ENCODE results near the gene CLDN7. TPM values are rescaled to one million over a fixed set of nuclear protein-coding genes. Genes with fewer than 3 reads are reported as not detected.

The CLDN7 gene
- total and polyA plus RNA-seq, 2 donors from 2014 or later: 119 to 233 TPM

DNA sequence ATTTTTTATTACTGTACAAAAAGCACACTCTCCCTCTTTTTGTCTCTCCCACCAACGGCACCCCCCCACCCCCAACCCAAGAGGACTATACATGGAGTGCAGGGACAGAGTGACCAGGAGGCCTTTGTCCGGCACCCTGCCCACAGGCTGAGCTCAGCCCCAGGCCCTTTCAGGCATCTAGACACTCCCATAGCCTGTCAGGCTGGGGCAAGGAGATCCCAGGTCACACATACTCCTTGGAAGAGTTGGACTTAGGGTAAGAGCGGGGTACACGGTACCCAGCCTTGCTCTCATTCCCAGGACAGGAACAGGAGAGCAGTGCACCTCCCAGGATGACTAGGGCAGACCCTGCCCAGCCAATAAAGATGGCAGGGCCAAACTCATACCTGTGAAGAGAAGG lies 2.1 kb downstream of the CLDN7 start:
- FAIRE-seq: no peak

DNA sequence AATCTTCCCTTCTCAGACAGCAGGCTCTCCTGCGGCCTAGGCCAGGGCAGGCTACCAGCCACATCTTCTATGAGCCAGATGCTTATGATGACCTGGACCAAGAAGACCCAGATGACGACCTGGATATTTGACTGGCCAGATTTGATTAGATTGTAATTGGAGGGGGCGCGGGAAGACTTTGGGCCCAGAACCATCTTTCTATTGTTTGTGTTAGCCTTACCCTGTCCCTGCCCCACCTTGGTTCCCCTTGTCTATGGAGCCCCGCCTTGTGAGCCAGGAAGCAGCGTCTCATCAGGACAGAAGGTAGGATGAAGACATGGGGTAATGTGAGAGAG lies 2.8 kb downstream of the CLDN7 start:
- Histone ChIP-seq H3K9ac (ENCODE audit: low read length in 3 of 3) (no peak overlapping the region), H3K4me1 (ENCODE audit: control insufficient read depth in 2 of 3, insufficient read depth in 2 of 3, low read depth in 1 of 3, low read length in 3 of 3) (peaks cover 0 to 21% (median 3%) of the 10 kb centered on the region in 3 donors), H3K27ac (ENCODE audit: low read depth in 2 of 2, low read length in 2 of 2) (peak overlapping the region; percentile 51 to 76), H3K27me3 (ENCODE audit: control insufficient read depth, insufficient read depth, low read length) (no peaks in the 10 kb centered on the region), H3K36me3 (ENCODE audit: control insufficient read depth in 2 of 3, insufficient read depth in 3 of 3, low read length in 3 of 3) (peaks cover 0 to 13% (median 7%) of the 10 kb centered on the region in 3 donors), H3K4me3 (ENCODE audit: low read length in 3 of 3) (peak overlapping the region in 1 of 3 donors; percentile 26), H3K9me3 (ENCODE audit: control insufficient read depth in 2 of 3, insufficient read depth in 1 of 3, low read length in 3 of 3) (no peaks in the 10 kb centered on the region)
- TF ChIP-seq, protein P1, sequence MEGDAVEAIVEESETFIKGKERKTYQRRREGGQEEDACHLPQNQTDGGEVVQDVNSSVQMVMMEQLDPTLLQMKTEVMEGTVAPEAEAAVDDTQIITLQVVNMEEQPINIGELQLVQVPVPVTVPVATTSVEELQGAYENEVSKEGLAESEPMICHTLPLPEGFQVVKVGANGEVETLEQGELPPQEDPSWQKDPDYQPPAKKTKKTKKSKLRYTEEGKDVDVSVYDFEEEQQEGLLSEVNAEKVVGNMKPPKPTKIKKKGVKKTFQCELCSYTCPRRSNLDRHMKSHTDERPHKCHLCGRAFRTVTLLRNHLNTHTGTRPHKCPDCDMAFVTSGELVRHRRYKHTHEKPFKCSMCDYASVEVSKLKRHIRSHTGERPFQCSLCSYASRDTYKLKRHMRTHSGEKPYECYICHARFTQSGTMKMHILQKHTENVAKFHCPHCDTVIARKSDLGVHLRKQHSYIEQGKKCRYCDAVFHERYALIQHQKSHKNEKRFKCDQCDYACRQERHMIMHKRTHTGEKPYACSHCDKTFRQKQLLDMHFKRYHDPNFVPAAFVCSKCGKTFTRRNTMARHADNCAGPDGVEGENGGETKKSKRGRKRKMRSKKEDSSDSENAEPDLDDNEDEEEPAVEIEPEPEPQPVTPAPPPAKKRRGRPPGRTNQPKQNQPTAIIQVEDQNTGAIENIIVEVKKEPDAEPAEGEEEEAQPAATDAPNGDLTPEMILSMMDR (IDR thresholded peaks at IDR 0.05; ENCODE audit: borderline replicate concordance, extremely low read depth, insufficient read depth): no peak
- FAIRE-seq (no peak), DNase-seq (no peak)
- intact Hi-C loops (cut with DNase I): no loop called here

More for the DNA sequence above, 2.1 kb downstream of the CLDN7 start:
- no peak for DNase-seq
- Histone ChIP-seq H3K36me3 (ENCODE audit: control insufficient read depth in 2 of 3, insufficient read depth in 3 of 3, low read length in 3 of 3) (peaks cover 0 to 8% (median 7%) of the 10 kb centered on the region in 3 donors), H3K9ac (ENCODE audit: low read length in 3 of 3) (peak overlapping the region in 1 of 3 donors; percentile 91), H3K9me3 (ENCODE audit: control insufficient read depth in 2 of 3, insufficient read depth in 1 of 3, low read length in 3 of 3) (no peaks in the 10 kb centered on the region), H3K27ac (ENCODE audit: low read depth in 2 of 2, low read length in 2 of 2) (peak overlapping the region; percentile 72 to 89), H3K4me3 (ENCODE audit: low read length in 3 of 3) (peak overlapping the region in 2 of 3 donors; percentile 53 to 74), H3K4me1 (ENCODE audit: control insufficient read depth in 2 of 3, insufficient read depth in 2 of 3, low read depth in 1 of 3, low read length in 3 of 3) (peaks cover 0 to 21% (median 3%) of the 10 kb centered on the region in 3 donors), H3K27me3 (ENCODE audit: control insufficient read depth, insufficient read depth, low read length) (no peaks in the 10 kb centered on the region)
- intact Hi-C loops (cut with DNase I): no loop called here
- TF ChIP-seq, protein P1 (IDR thresholded peaks at IDR 0.05; ENCODE audit: borderline replicate concordance, extremely low read depth, insufficient read depth): no peak

DNA sequence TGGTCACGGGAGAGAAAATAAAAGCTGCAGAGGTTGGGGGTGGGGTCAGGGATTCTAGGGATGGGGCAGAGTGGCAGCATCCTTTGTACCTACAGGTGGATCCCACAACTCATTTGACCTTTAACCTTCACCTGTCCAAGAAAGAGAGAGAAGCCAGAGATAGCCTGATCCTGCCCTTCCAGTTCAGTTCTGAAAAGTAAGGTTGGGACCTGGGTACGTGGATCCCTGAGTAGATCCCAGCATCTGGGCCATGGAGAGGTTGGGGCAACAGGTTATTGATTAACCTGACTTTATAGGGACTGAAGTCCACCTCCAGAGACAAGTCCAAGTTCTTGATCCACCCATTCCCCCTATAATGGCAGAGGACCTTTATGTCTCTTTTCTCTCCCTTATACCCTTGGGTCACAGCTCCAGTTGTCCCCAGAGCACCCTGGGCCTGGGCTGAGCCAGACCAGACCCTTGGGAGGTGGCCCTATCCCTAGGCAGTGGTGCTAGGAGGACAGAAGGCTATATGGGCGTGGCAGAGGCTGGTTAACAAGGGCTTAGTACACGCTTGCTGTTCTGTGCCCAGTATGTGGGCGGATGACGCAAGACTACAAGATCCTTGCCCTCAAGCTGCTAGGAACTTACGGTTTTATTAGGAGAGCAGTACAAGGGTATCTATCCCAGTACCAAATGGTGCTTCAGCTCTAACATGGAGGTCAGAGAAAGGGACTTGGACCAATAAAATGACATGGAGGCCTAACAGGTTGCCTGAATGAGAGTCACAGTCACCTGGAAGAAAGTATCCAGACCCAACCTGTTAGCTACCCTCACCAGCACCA lies 3.3 kb downstream of the CLDN7 start:
- H3K4me1 ChIP-seq (ENCODE audit: control insufficient read depth in 2 of 3, insufficient read depth in 2 of 3, low read depth in 1 of 3, low read length in 3 of 3): peaks cover 0 to 21% (median 3%) of the 10 kb centered on the region in 3 donors
- no peaks in the 10 kb centered on the region for H3K27me3 ChIP-seq (ENCODE audit: control insufficient read depth, insufficient read depth, low read length)
- no peak for FAIRE-seq
- DNase-seq: no peak
- no peak overlapping the region for H3K9ac ChIP-seq (ENCODE audit: low read length in 3 of 3)
- no peaks in the 10 kb centered on the region for H3K9me3 ChIP-seq (ENCODE audit: control insufficient read depth in 2 of 3, insufficient read depth in 1 of 3, low read length in 3 of 3)
- peak overlapping the region; percentile 66 to 76 for H3K27ac ChIP-seq (ENCODE audit: low read depth in 2 of 2, low read length in 2 of 2)
- intact Hi-C loops (cut with DNase I): no loop called here
- H3K4me3 ChIP-seq (ENCODE audit: low read length in 3 of 3): peak overlapping the region in 1 of 3 donors; percentile 26
- TF ChIP-seq, protein P1 (IDR thresholded peaks at IDR 0.05; ENCODE audit: borderline replicate concordance, extremely low read depth, insufficient read depth): no peak
- H3K36me3 ChIP-seq (ENCODE audit: control insufficient read depth in 2 of 3, insufficient read depth in 3 of 3, low read length in 3 of 3): peaks cover 0 to 19% (median 7%) of the 10 kb centered on the region in 3 donors

Data from kidney (tissue), 14 donors.